K562 (cell line): ENCODE measurements around the gene C1orf50.

ENCODE experiments used
- EGR1 ChIP-seq: fragments of 450-650 bp; conservative IDR thresholded peaks from 2 replicates; pipeline ENCODE4 v1.6.1; 2017; ENCODE audit warnings: mild to moderate bottlenecking
- ZNF318 ChIP-seq, 2 experiments: fragments of 450-650 bp; IDR thresholded peaks; 2 replicates each; pipeline ENCODE4 v1.6.1; 2016; ENCODE audit warnings: mild to moderate bottlenecking in 2 of 2, borderline replicate concordance in 1 of 2, low read depth in 1 of 2, moderate library complexity in 1 of 2

- TF ChIP-seq ZNF318 (IDR thresholded peaks at IDR 0.05; ENCODE audit: borderline replicate concordance in 1 of 2, low read depth in 1 of 2): no peak
- TF ChIP-seq EGR1: no peak
Observed at GRCh38 chr1:42821690-42822089, 54.6 kb downstream of the C1orf50 start.
